HG03196 (cell line): Measurements from ENCODE around the gene DCANP1.

Experiments used
- ATAC-seq: cut with Tn5 transposase; IDR thresholded peaks from one replicate; pipeline ENCODE4 v1.9.1; 2021; ENCODE audit not compliant: unreplicated experiment

The DCANP1 gene

DNA sequence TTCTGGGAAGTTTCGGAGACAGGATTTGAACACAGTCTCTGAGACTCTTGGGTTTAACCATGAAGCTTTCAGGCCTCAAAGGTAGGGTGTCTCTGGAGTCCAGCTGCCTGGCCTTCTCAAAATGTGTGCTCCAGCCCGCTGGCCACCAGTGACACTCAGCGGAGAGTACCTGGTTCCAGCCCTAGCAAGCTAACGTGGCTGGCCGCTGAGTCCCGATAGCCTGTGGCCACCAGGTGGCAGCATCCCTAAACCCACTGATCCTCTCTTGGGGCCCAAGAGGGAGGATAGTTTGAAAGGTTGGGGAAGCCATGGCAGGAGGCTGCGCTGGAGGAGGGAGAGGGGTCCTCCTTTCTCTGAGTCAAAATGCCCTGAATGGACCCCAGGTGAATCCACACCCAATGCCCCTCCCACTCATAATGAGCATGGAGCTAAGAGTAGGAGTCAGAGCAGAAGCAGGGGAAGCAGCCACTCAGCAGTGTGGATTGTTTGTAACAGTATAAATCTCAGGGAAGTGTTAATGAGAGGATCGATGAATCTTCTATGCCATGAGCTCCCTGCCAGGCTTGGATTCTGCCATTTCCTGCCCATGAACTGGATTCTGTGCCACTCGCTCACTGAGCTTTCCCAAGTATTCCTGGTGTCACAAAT, 10.4 kb upstream of the DCANP1 start:
- peak; percentile 61 for ATAC-seq

GRCh38 chr5:135456238-135457099, 9.3 kb upstream of the DCANP1 start:
- ATAC-seq = peak; percentile 46

- ATAC-seq = no peak
These were observed 8.7 kb upstream of the DCANP1 start for GRCh38 chr5:135455876-135456237.

DNA sequence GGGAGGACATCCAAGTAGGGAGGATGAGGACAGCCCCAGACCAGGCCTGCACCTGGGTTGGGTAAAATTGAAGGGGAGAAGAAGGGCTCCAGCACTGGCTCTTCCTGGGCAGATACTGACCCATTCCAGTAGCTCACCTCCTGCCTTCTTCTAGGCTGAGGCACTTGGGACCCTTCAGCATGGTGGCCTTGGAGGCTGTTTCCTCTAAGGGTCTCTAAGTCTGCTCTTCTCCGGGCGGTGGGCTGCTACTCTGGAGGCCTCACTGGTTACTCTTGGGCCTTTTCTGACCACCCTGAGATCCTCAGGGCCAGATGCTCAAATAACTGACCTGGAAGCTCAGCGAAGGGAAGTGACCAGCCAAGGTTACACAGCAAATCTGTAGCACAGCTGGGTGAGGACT, 7.8 kb upstream of the DCANP1 start:
- no peak for ATAC-seq

- ATAC-seq = no peak
These were observed 6.5 kb upstream of the DCANP1 start for GRCh38 chr5:135453613-135454012.

GRCh38 chr5:135452321-135453030, 5.3 kb upstream of the DCANP1 start, which contains the start of gene TIFAB:
Gene TIFAB, minus strand, starts transcription at chr5:135452351. Its CDS starts 2,412 bp downstream, at chr5:135449939.
- no peak for ATAC-seq

- no peak for ATAC-seq
These were observed 4.6 kb upstream of the DCANP1 start for GRCh38 chr5:135451581-135452320.

- no peak for ATAC-seq
These were observed 3.8 kb upstream of the DCANP1 start for GRCh38 chr5:135450952-135451351.

DNA sequence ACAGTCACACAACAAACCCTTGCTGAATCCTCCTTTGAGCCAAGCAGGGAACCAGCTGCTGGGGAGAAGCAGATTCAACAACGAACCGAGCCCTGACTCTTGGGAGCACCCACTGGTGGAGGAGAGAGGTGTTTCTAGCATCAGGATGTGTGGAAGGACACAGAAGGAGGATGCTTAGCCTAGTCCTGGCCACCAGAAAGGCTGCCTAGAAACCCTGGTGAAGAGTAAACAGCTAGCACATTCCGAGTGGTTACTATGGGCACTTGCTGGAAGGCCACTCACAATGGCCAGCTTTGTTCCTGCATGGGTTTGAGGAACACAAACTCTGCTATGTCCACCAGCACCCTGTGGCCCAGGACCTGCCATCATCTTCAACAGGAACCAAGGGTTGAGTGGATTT, 3.2 kb upstream of the DCANP1 start:
- no peak for ATAC-seq

DNA sequence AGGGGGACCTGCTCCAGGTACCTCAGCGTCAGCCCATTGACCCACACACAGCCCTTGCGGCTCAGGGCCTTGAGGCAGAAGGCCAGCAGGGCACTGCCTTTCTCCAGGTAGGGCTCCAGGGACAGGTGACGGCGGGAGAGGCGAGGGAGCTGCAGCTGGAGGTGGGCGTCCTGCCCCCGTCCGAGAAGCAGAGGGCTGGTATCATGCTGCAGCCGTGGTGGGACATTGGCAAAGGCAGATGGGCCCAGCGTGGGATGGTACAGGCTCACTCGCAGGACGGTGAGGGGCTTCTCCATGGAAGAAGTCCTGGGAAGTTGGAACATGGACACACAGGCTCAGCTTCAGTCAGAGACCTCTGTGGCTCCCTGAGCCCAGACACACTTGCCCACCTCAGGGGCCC, 2.5 kb upstream of the DCANP1 start:
- ATAC-seq = no peak

GRCh38 chr5:135448791-135449507, 1.8 kb upstream of the DCANP1 start:
- ATAC-seq = no peak

DNA sequence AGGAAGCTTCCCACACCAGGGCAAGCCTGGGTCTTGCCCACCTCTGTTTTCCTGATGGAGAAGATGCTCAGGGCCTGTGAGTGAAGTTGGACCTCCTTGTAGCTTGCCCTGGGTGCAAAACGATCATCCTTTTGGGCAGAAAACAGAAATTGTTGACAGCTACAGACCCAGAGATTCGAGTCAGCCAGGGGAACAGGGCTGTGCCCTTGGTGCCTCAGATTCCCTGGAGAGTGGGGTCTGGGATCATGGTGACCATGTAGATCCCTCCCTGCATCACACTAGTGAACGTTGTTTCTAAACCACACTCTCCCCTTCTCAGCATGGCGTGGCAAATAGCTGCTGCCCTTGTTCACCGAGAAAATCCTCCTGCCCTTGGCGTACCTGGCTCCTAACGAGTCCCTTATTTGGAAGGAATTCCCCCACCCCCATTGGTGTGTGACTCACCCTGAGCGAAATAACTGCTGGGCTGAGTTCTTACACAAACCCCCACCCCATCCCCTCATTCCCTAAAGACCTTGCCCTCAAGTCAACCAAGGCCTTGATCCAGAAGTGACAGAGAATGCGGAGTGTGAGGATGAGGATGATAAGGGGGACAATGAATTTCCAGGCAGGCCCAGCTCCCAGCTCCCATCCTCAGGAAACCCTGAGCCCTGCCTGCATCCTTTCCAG, 1.1 kb upstream of the DCANP1 start:
- no peak for ATAC-seq

DNA sequence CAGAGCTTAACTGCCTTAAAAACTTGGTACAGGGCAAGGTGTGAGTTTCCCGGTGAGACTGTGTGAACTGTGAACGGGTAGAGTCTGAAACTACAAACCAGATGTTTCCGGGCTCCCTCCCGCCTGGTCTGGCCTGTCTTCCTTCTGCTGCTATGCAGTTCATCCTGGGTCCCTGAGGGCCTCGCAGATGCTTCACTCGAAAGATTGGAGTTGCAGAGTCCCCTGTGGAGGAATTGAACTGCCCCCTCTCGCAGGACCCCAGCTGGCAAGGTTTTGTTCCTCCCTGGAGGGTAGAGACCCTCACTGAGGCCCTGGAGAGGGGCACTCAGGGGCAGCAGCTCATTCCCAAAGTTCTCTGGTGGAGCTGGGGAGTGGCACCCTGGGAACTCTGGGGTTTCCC, 533 bp downstream of the DCANP1 start:
- no peak for ATAC-seq

DNA sequence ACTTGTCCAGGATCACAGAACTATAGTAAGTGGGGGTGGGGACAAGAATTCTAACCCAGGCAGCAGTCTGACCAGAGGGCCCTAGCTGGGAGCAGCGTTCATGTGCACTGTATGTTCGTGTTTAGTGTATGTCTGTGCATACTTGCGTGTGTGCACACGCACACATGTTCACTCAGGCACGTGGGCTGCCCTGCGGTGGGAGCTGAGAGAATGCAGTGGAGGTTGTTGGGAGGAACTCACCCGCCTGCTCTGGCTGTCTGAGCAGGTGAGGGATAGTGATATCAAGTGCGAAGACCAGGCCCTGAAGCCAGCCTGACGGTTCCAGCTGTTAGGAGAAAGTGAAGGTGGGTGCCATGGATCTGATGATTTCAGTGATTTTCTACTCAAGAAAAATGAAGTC, 942 bp downstream of the DCANP1 start:
- no peak for ATAC-seq

DNA sequence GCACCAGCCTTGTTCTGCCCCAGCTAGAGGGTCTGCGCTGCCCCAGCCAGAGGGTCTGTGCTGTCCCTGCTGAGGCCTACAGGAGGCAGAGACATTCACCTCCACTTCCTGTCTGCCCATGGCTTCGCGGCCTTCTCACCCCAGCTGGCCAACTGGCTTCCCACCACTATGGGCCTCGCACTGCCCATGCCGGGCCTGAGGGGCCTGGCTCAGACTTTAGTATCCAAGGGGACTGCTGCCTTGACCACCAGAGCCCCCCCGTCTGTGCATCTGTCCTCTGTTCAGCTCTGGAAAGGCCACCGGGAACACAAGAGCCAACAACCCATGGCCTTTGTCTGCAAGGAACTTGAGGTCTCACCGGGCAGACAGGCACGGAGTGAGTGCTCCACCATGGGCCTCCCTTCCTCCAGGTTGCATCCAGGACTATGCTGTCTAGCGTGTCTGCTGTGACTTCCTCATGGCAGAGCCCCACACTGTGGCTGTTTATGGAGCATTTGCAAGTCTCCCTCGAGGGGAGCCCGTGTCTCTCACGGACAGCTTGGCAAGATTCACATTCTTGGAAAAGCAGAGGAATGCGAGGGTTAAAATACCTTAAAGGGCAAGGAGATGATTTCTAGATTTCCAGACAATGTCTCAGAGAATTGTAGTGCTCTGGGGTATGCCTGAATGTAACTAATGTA, 1.7 kb downstream of the DCANP1 start:
- ATAC-seq = no peak

GRCh38 chr5:135444881-135445280, 2.3 kb downstream of the DCANP1 start:
- no peak for ATAC-seq

DNA sequence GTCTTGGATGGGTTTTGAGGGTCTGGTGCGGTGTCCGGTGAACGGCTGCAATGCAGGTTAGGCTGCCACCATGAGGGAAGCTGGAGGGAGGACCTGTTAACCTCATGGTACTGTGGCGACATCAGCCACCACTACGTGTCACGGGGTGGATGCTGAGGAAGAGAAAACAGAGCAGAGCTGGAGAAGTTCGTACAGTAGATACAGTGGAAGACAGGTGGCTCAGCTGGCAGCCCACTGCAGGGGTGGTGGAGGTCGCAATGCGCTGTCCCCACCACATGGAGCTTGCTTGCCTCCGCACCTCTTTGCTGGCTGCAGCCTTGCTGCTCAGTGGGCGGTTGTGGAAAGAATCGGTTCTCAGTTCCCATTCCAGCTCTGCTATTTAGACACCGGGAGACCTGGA, 2.8 kb downstream of the DCANP1 start:
- ATAC-seq = no peak

- ATAC-seq = no peak
These were observed 3.8 kb downstream of the DCANP1 start for GRCh38 chr5:135443161-135443960.
